Measurements from ENCODE around the gene ATG101. TPM values are rescaled to one million over a fixed set of nuclear protein-coding genes. Genes with fewer than 3 reads are reported as not detected.

ATG101 gene
- total and polyA plus RNA-seq, 2 experiments from 2014 or later = 27.7 to 60.3 TPM

- TF ChIP-seq, protein P1, sequence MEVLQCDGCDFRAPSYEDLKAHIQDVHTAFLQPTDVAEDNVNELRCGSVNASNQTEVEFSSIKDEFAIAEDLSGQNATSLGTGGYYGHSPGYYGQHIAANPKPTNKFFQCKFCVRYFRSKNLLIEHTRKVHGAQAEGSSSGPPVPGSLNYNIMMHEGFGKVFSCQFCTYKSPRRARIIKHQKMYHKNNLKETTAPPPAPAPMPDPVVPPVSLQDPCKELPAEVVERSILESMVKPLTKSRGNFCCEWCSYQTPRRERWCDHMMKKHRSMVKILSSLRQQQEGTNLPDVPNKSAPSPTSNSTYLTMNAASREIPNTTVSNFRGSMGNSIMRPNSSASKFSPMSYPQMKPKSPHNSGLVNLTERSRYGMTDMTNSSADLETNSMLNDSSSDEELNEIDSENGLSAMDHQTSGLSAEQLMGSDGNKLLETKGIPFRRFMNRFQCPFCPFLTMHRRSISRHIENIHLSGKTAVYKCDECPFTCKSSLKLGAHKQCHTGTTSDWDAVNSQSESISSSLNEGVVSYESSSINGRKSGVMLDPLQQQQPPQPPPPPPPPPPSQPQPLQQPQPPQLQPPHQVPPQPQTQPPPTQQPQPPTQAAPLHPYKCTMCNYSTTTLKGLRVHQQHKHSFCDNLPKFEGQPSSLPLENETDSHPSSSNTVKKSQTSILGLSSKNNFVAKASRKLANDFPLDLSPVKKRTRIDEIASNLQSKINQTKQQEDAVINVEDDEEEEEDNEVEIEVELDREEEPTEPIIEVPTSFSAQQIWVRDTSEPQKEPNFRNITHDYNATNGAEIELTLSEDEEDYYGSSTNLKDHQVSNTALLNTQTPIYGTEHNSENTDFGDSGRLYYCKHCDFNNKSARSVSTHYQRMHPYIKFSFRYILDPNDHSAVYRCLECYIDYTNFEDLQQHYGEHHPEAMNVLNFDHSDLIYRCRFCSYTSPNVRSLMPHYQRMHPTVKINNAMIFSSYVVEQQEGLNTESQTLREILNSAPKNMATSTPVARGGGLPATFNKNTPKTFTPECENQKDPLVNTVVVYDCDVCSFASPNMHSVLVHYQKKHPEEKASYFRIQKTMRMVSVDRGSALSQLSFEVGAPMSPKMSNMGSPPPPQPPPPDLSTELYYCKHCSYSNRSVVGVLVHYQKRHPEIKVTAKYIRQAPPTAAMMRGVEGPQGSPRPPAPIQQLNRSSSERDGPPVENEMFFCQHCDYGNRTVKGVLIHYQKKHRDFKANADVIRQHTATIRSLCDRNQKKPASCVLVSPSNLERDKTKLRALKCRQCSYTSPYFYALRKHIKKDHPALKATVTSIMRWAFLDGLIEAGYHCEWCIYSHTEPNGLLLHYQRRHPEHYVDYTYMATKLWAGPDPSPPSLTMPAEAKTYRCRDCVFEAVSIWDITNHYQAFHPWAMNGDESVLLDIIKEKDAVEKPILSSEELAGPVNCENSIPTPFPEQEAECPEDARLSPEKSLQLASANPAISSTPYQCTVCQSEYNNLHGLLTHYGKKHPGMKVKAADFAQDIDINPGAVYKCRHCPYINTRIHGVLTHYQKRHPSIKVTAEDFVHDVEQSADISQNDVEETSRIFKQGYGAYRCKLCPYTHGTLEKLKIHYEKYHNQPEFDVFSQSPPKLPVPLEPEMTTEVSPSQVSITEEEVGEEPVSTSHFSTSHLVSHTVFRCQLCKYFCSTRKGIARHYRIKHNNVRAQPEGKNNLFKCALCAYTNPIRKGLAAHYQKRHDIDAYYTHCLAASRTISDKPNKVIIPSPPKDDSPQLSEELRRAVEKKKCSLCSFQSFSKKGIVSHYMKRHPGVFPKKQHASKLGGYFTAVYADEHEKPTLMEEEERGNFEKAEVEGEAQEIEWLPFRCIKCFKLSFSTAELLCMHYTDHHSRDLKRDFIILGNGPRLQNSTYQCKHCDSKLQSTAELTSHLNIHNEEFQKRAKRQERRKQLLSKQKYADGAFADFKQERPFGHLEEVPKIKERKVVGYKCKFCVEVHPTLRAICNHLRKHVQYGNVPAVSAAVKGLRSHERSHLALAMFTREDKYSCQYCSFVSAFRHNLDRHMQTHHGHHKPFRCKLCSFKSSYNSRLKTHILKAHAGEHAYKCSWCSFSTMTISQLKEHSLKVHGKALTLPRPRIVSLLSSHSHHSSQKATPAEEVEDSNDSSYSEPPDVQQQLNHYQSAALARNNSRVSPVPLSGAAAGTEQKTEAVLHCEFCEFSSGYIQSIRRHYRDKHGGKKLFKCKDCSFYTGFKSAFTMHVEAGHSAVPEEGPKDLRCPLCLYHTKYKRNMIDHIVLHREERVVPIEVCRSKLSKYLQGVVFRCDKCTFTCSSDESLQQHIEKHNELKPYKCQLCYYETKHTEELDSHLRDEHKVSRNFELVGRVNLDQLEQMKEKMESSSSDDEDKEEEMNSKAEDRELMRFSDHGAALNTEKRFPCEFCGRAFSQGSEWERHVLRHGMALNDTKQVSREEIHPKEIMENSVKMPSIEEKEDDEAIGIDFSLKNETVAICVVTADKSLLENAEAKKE (CRISPR knock-in tag; IDR thresholded peaks at IDR 0.05) = no peak
- TF ChIP-seq ZNF331 (CRISPR knock-in tag; IDR thresholded peaks at IDR 0.05; ENCODE audit: low read depth) (no peak), POLR2AphosphoS5 (IDR thresholded peaks at IDR 0.05; ENCODE audit: low read depth) (no peak), ETS1 (IDR thresholded peaks at IDR 0.05) (no peak), NANOG (IDR thresholded peaks at IDR 0.05; ENCODE audit: borderline replicate concordance) (no peak), REST (IDR thresholded peaks at IDR 0.05; ENCODE audit: unreplicated experiment) (no peak), ZNF114 (CRISPR knock-in tag; IDR thresholded peaks at IDR 0.05) (no peak)
These were observed 16.6 kb downstream of the ATG101 start (continued) for GRCh38 chr12:52086366-52086765.
